Smooth muscle cell (in vitro differentiated cells): Measurements from ENCODE around the gene LYSMD1. TPM values are rescaled to one million over a fixed set of nuclear protein-coding genes. Genes with fewer than 3 reads are reported as not detected.

Source experiments
- DNase-seq: peaks from one replicate; lab custom pipeline; 2025; ENCODE audit not compliant: unreplicated experiment; lab: John Stamatoyannopoulos, UW
- H2AFZ ChIP-seq: fragments of 200-600 bp; sonication (generic); 2 replicates; pipeline ENCODE4 v1.6.0; 2016; ENCODE audit warnings: antibody characterized with exemption, low read depth, mild to moderate bottlenecking
- H3F3A ChIP-seq: fragments of 200-600 bp; sonication (generic); 2 replicates; pipeline ENCODE4 v1.6.0; 2017; ENCODE audit warnings: antibody characterized with exemption, low read depth
- H3K27ac ChIP-seq: fragments of 200-600 bp; sonication (generic); 2 replicates; pipeline ENCODE4 v1.5.1; 2016; ENCODE audit warnings: low read depth, mild to moderate bottlenecking
- H3K27me3 ChIP-seq: fragments of 200-600 bp; sonication (generic); 2 replicates; pipeline ENCODE4 v1.6.1; 2016; ENCODE audit warnings: low read depth, mild to moderate bottlenecking
- H3K36me3 ChIP-seq: fragments of 200-600 bp; sonication (generic); 2 replicates; pipeline ENCODE4 v1.5.1; 2016; ENCODE audit warnings: low read depth
- H3K4me1 ChIP-seq: fragments of 200-600 bp; sonication (generic); 2 replicates; pipeline ENCODE4 v1.5.1; 2016; ENCODE audit warnings: low read depth
- H3K4me2 ChIP-seq: fragments of 200-600 bp; sonication (generic); 2 replicates; pipeline ENCODE4 v1.6.0; 2016; ENCODE audit warnings: mild to moderate bottlenecking
- H3K4me3 ChIP-seq: fragments of 200-600 bp; sonication (generic); 2 replicates; pipeline ENCODE4 v1.5.1; 2016; ENCODE audit warnings: mild to moderate bottlenecking
- H3K79me2 ChIP-seq: fragments of 200-600 bp; sonication (generic); 2 replicates; pipeline ENCODE4 v1.6.0; 2016; ENCODE audit warnings: low read depth, mild to moderate bottlenecking
- H3K9ac ChIP-seq: fragments of 200-600 bp; sonication (generic); 2 replicates; pipeline ENCODE4 v1.6.0; 2016; ENCODE audit warnings: low read depth
- H3K9me3 ChIP-seq: fragments of 200-600 bp; sonication (generic); replicated peaks from 2 replicates; pipeline ENCODE4 v1.5.1; 2016; ENCODE audit warnings: low read depth
- H4K20me1 ChIP-seq: fragments of 200-600 bp; sonication (generic); 2 replicates; pipeline ENCODE4 v1.6.0; 2016; ENCODE audit warnings: low read depth
- WGBS: methylation state at CpG from one replicate; pipeline ENCODE4 v1.1.7; 2016; ENCODE audit warnings: low lambda C conversion rate; 5-methylcytosine and 5-hydroxymethylcytosine counted together
- polyA plus RNA-seq: library from polyadenylated mRNA; unstranded; fragments of >200 nt; fragmentation: Nextera tagmentation; extraction: Ambion mirVana; gene quantifications from 2 replicates; pipeline ENCODE4 v1.2.1, GENCODE V29; 2016
- total RNA-seq: library from RNA; depleted of rRNA; stranded (reverse); fragments of >200 nt; gene quantifications from 2 replicates; pipeline ENCODE4 v1.2.3, GENCODE V29; 2014
- TF ChIP-seq, protein P1 (sequence below): fragments of 200-600 bp; sonication (generic); IDR thresholded peaks from 2 replicates; pipeline ENCODE4 v1.5.1; 2017; ENCODE audit warnings: borderline replicate concordance, mild to moderate bottlenecking, antibody characterized with exemption; ENCODE audit not compliant: insufficient read depth, poor library complexity, severe bottlenecking

The LYSMD1 gene
- total and polyA plus RNA-seq, 2 experiments from 2014 or later, result 2.5 to 9.7 TPM

GRCh38 chr1:151175041-151175741 is 9.5 kb upstream of the LYSMD1 start:
- WGBS, result 95% methylated on average over 6 of the region's 6 CpGs
- Histone ChIP-seq H3K9me3 (no peaks in the 10 kb centered on the region), H3K27ac (no peak overlapping the region), H3F3A (no peaks in the 10 kb centered on the region), H3K4me3 (no peak overlapping the region), H3K27me3 (no peaks in the 10 kb centered on the region), H4K20me1 (no peaks in the 10 kb centered on the region), H3K36me3 (peaks cover 6% of the 10 kb centered on the region), H2AFZ (no peak overlapping the region), H3K9ac (no peak overlapping the region), H3K4me2 (no peak overlapping the region), H3K4me1 (no peaks in the 10 kb centered on the region), H3K79me2 (no peaks in the 10 kb centered on the region)
- DNase-seq, result no peak
- TF ChIP-seq, protein P1, sequence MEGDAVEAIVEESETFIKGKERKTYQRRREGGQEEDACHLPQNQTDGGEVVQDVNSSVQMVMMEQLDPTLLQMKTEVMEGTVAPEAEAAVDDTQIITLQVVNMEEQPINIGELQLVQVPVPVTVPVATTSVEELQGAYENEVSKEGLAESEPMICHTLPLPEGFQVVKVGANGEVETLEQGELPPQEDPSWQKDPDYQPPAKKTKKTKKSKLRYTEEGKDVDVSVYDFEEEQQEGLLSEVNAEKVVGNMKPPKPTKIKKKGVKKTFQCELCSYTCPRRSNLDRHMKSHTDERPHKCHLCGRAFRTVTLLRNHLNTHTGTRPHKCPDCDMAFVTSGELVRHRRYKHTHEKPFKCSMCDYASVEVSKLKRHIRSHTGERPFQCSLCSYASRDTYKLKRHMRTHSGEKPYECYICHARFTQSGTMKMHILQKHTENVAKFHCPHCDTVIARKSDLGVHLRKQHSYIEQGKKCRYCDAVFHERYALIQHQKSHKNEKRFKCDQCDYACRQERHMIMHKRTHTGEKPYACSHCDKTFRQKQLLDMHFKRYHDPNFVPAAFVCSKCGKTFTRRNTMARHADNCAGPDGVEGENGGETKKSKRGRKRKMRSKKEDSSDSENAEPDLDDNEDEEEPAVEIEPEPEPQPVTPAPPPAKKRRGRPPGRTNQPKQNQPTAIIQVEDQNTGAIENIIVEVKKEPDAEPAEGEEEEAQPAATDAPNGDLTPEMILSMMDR, result no peak

DNA sequence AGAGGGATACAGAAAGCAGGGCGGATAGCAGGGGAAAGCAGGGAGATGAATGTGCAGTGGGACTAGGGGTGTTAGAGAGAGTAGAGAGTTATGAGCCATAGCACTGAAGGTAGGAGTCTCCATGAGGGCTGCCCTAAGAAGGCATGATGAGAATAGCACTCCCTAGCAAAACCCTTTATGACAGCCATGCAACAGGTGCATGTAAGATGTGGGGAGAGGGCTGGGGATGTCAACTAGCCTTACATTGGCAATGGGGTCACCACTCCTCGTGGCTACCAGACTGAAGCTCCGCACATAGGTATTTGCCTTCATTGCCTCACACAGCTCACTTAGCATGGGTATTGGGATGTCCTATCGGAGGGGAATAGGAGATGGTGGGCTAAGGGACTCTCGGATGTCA is 5.5 kb upstream of the LYSMD1 start:
- no peak overlapping the region for H3K9ac ChIP-seq
- H3K9me3 ChIP-seq, result no peaks in the 10 kb centered on the region
- H3F3A ChIP-seq, result peaks cover 10% of the 10 kb centered on the region
- no peaks in the 10 kb centered on the region for H3K27me3 ChIP-seq
- H3K27ac ChIP-seq, result no peak overlapping the region
- no peak for DNase-seq
- no peak overlapping the region for H3K4me3 ChIP-seq
- peaks cover 5% of the 10 kb centered on the region for H3K4me1 ChIP-seq
- 94% methylated on average over 5 of the region's 5 CpGs for WGBS
- H3K4me2 ChIP-seq, result no peak overlapping the region
- TF ChIP-seq, protein P1, result no peak
- peaks cover 6% of the 10 kb centered on the region for H3K79me2 ChIP-seq
- peaks cover 2% of the 10 kb centered on the region for H3K36me3 ChIP-seq
- H2AFZ ChIP-seq, result no peak overlapping the region
- no peaks in the 10 kb centered on the region for H4K20me1 ChIP-seq

DNA sequence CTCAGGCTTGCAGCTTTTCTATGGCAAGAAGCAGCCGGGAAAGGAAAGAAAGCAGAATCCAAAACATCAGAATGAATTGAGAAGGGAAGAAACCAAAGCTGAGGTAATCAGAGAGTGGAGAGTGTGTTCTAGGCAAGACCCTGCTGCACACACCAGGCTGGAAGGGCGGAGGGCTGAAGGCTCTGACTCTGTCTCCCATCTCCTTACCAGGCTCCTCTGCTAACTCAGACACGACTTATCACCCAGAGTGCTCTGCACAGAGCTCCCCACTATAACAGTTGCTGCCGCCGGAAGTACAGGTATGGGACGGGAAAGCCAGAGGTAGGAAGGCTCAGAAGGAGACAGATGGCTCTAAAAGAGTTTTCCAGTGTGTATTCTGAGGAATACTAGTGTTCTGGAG is 1.4 kb upstream of the LYSMD1 start:
- Histone ChIP-seq H3F3A (peaks cover 10% of the 10 kb centered on the region), H3K79me2 (peaks cover 6% of the 10 kb centered on the region), H2AFZ (no peak overlapping the region), H3K9ac (peak overlapping the region; percentile 63), H3K27ac (peak overlapping the region; percentile 73), H3K9me3 (no peaks in the 10 kb centered on the region), H4K20me1 (no peaks in the 10 kb centered on the region), H3K36me3 (no peaks in the 10 kb centered on the region), H3K4me3 (peak overlapping the region; percentile 60), H3K4me2 (peak overlapping the region; percentile 96), H3K27me3 (no peaks in the 10 kb centered on the region), H3K4me1 (peaks cover 12% of the 10 kb centered on the region)
- no peak for DNase-seq
- 94% methylated on average over 6 of the region's 6 CpGs for WGBS
- TF ChIP-seq, protein P1, result no peak

GRCh38 chr1:151166505-151166956 is 829 bp upstream of the LYSMD1 start:
- TF ChIP-seq, protein P1, result no peak
- no peak for DNase-seq
- WGBS, result 9% methylated on average over 15 of the region's 15 CpGs

More at GRCh38 chr1:151166505-151166956, 829 bp upstream of the LYSMD1 start:
- Histone ChIP-seq H3K4me1 (peaks cover 12% of the 10 kb centered on the region), H3K4me2 (peak overlapping the region; percentile 96), H3K27me3 (no peaks in the 10 kb centered on the region), H3K79me2 (peaks cover 6% of the 10 kb centered on the region), H3F3A (peaks cover 10% of the 10 kb centered on the region), H3K36me3 (no peaks in the 10 kb centered on the region), H2AFZ (peak overlapping the region; percentile 21), H3K4me3 (peak overlapping the region; percentile 60), H3K9me3 (no peaks in the 10 kb centered on the region), H4K20me1 (no peaks in the 10 kb centered on the region), H3K9ac (peak overlapping the region; percentile 63), H3K27ac (peak overlapping the region; percentile 73)
